ENCODE results near the gene MRPL32.
"Not testable (repeated sequence)": the region's sequence is repeated elsewhere in the genome, so short reads cannot be mapped to it uniquely, and the experiment has no call there.

GRCh38 chr7:42885183-42885582 lies 47.0 kb upstream of the MRPL32 start:
- not testable (repeated sequence) for TF ChIP-seq CTCF, POLR2A (IDR thresholded peaks at IDR 0.05)

Data from right lobe of liver (tissue), 4 donors.